Fibroblast of lung (primary cell): ENCODE measurements around the gene MPP3.

Experiments used
- CTCF ChIP-seq, 2 donors: IDR thresholded peaks in 1 of 2; conservative IDR thresholded peaks in 1 of 2; 1 replicate in 1 of 2; 2 replicates in 1 of 2; pipeline ENCODE4 v1.5.1; 2011 to 2012; ENCODE audit warnings: low read length in 2 of 2, control low read depth in 1 of 2, inconsistent platforms in 1 of 2, low read depth in 1 of 2, mild to moderate bottlenecking in 1 of 2
- EZH2 ChIP-seq: IDR thresholded peaks from 2 replicates; pipeline ENCODE4 v1.5.1; 2012; ENCODE audit warnings: low read length, control low read depth, mild to moderate bottlenecking; ENCODE audit errors: missing control alignments

GRCh38 chr17:43799047-43799446, 33.9 kb downstream of the MPP3 start:
- TF ChIP-seq CTCF (conservative IDR thresholded peaks at IDR 0.05 in 1 of 2, IDR thresholded peaks at IDR 0.05 in 1 of 2; ENCODE audit: low read depth in 1 of 2, low read length in 2 of 2): no peak
- no peak for TF ChIP-seq EZH2
